Measurements from ENCODE around the gene TMEM101.
A peak's percentile ranks its signal among the peaks of the same experiment; 100 is the strongest.
"Not testable (repeated sequence)": the region's sequence is repeated elsewhere in the genome, so short reads cannot be mapped to it uniquely, and the experiment has no call there.

TMEM101 gene

DNA sequence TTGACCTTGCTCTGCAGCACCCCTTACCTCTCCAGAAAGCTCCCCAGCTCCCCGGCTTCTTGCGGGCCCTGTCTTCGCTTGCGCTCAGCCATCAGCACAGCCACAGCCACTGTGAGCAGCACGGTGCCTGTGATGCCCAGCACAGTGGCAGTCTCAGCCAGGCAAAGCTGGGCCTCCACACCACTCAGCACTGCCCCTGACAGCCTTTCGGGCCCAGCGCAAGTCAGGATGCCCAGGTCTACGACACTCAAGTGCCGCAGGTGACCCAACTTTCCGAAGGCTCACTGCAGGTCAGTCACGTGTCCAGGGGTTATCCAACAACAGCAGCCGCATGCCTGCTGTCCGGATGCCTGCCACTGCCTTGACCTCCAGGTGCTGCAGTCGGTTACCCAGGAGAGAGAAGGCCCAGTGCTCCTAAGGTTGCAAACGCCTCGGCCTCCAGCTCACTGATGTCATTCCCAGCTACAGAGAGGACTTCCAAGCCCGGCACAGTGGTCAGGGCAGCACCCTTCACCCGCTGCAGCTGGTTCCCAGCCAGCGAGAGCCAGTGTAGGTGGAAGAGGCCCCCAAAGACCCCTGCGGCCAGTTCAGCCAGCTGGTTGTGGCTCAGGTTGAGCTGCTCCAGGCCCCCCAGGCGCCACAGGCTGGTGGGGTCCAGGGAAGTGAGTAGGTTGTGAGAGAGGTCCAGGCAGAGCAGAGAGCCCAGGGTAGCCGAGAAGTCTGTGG lies 8.9 kb upstream of the TMEM101 start:
- no peak for DNase-seq

DNA sequence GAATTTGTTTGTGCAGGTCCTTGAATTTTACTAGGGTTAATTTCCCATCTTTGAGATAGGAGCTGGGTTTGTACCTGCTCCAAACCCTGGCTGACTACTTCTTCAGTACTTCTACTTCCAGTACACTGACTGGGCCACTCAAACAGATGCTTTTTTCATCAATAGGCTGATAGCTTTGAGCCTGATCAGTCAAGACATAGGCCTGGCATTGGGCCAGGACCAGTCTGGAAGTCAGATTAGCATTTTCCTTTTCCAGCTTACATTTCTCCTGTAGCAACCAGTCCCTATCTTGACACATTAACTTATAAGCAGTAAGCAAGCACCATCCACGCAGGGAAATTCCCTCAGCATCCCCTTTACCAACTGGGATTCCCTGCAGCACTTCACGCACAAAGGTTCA lies 7.5 kb upstream of the TMEM101 start:
- no peak for DNase-seq

DNA sequence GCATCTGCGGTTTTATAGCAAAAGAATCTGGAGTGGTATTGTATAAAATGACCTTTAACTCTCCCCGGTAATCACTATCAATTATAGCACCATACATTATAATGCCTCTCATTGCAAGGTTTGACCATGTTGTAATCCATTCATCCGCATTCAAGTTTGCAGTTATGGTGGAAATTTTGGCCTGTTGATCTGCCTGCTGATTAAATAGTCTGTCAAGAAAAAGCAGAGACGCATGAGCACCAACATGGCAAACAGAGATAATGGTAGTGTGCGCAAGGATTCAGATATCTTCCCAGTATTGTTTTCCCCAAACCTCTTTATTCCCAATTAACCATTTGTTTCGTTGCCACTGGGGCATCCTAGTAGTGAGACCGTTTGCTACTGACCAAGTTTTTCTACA lies 6.5 kb upstream of the TMEM101 start:
- not testable (repeated sequence) for DNase-seq

DNA sequence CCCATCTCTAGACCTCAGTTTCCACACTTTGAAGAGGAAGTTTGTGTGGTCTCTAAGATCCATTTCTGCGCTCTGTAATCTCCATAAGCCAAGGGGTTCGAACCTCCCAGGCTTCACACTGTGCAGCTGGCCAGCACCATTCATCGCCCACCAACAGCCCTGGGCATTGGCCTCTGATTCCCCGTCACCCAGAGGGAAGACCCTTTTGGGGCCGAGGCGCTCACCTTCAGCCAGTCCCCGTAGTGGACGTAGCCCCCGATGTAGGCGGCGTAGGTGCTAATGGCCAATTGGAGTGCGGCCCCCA lies 678 bp downstream of the TMEM101 start:
- no peak for DNase-seq

DNA sequence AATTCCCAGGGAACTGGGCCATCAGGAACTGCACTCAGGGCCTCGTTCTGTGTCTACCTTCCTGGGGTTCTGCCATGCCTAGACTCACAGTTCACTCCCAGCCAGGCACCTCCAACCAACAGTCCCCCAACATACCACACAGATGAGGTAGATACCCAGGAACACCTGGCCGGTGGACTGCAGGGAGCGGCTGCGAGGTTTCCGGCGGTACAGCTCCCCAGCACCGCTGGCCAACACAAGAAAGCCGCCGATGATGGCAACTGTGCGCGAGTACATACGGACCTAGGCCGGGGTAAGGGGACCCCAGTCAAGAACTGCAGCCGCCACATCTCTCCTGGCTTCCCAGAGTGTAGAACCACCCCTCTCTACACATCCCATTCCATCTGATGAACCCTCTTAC lies 1.9 kb downstream of the TMEM101 start:
- DNase-seq = no peak

DNA sequence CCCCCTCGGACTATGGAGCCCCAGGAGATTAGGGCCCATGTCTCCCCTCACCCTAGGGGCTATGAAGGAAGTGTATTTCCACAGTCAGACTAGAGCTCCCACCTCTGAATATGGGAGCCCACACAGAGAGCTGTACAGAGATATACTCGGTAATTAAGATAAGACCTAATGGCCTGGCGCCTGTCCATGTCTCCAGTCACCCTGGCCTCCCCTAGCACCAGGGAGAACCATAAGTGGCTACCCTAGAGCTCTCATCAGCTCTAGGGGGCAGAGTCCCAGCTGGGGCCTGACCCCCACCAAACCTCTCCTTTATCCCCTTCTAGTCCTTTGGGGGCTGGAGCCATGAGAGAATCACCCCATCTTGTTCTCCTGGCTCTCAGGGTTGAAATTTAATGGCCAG lies 2.4 kb downstream of the TMEM101 start:
- no peak for DNase-seq

DNA sequence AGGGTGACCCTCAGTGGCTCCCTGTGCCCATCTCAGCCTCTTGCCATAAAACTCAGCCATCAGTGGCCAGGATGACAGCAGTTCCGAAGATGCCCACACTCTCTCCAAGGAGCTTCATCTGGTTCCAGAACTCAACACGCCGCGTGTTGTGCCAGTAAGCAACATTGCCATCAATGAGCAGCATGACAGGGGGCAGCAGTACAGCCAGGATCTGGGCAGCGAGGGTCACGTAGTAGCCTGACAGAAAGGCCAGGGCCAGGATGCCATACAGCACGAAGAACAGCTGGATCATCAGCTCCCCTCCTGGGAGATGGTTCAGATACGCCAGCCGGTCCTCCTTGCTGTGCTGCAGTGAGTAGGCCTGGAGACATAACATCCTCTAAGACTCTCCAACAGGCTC lies 2.9 kb downstream of the TMEM101 start:
- DNase-seq = no peak

DNA sequence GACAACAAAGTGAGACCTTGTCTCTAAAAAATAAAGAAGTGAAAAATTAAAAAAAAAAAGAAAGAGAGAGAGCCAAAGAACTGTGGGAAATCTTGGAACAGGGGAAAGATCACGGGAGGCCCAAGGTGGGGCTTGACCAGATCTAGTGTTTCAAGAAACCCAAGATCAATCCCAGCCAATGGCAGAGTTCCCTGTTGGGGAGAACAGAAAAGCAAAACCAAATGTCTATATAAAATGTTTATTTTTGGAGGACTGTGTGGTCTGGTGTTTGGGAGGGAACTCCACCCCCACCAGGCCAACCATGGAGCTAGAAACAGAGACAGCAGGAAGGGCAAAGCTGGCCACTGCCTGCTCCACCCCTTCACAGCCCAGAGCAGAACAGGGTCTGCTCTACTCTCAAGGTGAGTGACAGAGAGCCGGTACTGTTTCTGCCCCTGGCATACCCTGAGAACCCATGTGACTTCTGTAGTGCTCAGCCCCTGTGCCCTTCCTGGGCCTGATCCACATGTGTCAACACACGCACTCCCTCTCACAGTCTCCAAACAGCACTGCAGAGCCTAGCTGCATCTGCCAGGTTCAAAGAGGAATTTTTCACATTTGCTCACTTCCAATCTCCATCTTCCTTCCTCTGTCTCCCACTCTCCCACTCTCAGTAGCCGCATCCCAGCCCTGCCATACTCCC lies 3.7 kb downstream of the TMEM101 start:
- DNase-seq = no peak

DNA sequence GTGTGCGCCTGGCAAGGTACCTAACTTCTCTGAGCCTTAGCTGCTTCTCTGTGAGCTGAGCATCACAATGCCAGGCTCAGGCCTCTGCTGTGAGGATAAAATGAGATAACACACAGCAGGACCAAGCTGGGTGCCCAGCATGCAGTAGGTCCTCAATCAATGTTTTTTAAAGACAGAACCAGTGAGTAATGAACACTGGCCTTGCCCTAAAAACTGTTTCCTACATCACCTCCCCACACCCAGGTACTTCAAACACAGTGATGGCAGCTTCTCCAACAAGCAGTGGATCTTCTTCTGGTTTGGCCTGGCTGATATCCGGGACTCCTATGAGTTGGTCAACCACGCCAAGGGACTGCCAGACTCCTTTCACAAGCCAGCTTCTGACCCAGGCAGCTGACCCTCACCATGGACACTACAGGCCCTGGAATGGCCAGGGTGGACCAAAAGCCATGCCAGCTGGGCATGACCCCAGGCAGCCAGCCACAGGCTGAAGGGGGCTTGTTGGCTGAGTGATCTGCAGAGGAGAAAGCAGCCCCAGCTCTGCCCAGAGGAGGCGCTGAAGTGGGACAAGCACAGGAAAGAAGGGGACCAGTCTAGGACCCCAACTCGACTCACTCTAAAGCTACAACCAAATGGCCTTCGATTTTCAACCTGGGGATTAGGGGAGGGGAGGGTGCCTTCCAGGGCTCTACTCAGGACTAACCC lies 6.4 kb downstream of the TMEM101 start:
- DNase-seq = no peak

DNA sequence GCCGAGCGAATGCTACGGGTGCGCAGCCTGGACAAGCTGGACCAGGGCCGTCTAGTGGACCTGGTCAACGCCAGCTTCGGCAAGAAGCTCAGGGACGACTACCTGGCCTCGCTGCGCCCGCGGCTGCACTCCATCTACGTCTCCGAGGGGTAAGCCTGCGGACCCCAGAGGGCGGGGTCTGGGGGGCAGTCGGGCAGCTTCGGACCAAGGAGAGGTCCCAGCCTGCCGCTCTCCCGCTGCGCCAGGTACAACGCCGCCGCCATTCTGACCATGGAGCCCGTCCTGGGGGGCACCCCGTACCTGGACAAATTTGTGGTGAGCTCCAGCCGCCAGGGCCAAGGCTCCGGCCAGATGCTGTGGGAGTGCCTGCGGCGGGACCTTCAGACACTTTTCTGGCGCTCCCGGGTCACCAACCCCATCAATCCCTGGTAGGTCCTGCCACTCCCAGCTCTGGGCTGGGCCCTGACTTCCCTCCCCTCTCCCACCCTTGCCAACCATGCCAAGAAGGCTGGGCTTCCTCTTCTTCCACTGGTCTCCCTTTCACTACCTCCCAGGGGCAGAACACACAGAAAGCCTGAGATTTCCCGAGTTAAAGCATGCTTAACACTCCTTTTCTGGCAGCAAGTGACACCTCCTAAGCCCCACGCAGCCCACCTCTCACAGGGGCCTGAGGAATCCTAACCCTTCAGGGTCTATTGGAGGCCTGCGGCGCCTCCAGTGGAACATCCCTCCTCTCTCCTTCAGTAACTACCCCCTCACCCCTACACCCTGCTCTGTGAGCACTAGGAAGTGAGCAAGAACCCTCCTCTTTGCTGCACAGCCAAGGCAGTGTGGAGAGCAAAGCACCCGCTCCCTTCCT lies 7.2 kb downstream of the TMEM101 start:
- no peak for DNase-seq

DNA sequence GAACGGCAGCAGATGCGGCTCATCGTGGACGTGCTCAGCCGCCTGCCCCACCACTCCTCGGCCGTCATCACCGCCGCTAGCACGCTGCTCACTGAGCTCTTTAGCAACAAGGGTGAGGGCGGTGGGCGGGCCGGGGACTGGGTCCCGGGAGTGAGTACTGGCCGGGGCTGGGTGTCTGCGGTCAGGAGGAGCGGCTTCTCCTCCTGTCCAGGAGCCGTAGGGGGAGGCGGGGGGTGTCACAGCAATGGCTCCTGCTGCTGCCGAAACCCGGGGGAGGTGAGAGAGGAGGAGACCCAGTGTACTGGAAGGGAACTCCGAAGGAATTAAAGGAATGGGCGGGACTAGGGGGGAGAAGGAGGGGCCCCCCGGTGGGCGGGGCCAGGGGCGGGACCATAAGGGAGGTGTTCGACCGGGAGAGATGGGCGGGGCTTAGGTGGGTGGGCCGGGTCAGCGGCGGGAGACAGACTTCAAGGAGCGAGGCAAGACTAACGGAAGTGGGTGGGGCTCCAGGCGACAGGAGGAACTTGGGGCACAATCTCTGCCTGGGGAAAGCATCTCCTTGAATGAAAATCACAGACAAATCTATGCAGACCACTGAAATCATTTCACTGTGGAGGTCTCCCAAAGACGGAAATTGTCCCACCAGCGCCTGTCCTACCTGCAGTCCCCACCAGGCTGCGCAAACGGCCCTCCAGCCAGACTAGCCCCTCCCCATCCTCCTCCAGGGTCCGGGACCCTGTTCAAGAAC lies 8.0 kb downstream of the TMEM101 start:
- peak; percentile 98 for DNase-seq

DNA sequence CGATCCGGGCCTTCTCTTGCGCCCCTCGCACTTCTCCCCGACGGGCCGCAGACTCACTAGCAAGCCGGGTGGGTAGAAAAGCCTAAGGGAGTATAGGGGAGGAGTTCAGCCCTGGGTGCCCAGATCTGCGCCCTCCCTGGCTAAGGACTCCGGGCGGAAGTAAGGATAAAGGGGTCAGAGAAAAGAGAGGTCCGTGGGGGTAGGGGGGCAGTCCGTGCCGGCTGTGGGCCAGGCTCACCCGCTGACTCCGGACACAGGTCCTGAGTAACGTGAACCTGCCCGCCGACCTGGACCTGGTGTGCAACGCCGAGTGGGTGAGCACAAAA lies 8.5 kb downstream of the TMEM101 start:
- no peak for DNase-seq

DNA sequence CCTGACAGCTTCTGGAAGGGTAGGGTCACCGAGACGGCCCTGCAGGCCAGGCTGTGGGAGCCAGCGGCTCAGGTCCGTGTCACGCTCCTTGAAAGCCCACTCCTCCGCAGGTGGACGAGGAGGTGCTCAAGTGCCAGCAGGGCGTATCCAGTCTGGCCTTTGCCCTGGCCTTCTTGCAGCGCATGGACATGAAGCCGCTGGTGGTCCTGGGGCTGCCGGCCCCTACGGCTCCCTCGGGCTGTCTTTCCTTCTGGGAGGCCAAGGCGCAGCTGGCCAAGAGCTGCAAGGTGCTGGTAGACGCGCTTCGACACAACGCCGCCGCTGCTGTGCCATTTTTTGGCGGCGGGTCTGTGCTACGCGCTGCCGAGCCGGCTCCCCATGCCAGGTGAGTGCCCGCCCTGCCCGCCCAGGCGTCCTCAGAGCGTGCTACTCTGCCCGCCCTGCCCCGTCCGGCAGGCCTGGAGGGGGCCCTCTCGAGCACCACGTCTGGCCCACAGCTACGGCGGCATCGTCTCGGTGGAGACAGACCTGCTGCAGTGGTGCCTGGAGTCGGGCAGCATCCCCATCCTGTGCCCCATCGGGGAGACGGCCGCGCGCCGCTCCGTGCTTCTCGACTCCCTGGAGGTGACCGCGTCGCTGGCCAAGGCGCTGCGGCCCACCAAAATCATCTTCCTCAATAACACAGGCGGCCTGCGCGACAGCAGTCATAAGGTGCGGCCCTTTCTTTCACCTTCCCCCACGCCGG lies 9.1 kb downstream of the TMEM101 start:
- DNase-seq = peak; percentile 36

DNA sequence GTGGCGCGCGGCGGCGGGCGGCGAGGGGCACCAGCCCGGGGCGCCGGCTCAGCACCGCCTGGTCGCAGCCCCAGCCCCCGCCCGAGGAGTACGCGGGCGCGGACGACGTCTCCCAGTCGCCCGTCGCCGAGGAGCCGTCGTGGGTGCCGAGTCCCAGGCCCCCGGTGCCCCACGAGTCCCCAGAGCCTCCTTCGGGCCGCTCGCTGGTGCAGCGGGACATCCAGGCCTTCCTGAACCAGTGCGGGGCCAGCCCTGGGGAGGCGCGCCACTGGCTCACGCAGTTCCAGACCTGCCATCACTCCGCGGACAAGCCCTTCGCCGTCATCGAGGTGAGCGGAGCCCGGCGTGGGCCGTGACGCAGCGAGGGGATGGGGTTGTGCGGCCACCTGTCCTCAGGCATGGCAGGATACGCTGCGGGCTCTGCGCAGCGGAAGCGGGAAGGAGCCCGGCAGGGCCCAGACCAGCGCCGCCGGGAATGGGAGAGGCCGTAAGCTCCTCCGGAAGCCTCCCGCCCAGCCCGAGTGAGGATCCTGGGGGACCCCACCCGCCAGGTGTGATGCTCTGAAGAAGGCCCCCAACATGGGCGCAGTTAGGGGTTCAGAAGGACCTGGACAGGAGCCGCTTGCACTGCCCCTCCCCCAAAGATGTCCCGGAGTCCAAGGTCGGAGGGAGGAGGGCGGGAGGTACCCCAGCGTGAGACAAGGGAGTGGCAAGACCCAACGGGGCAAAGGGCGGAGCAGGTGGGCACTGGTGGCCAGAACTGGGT lies 9.8 kb downstream of the TMEM101 start:
- DNase-seq = no peak

DNA sequence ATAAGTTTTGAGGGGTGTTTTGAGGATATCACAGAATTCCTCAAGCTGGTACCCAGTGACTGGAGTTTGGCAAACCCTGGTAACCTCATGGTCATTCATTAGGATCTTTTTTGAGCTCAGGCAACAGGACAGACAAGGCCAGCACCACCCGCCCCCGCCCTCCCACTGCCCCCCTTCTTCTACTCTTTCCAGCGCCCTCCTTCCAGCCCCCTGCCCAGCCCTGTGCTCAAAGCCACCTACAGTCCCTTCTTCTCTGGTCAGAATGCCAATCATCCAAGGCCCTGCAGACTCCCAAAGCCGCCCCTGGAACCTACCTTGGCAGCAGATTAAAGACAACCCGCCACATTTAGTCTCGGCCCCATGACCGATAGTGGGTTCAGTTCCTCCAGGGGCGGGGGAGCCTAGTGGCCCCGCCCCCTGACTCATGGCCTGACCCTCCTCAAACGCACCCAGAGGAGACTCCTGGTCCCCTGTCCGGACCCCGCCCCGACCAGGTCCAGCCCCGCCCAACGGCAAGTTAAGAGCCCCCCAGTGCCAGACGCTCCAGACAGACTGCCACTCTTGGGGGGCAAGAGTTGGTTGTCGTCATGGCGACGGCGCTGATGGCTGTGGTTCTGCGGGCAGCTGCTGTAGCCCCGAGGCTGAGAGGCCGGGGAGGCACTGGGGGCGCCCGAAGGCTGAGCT lies 10.5 kb downstream of the TMEM101 start, which contains the start of gene NAGS:
NAGS (plus strand) TSS at position 546 of the 684 bp plus-strand sequence; CDS start at position 588, 42 bp downstream.
- no peak for DNase-seq

DNA sequence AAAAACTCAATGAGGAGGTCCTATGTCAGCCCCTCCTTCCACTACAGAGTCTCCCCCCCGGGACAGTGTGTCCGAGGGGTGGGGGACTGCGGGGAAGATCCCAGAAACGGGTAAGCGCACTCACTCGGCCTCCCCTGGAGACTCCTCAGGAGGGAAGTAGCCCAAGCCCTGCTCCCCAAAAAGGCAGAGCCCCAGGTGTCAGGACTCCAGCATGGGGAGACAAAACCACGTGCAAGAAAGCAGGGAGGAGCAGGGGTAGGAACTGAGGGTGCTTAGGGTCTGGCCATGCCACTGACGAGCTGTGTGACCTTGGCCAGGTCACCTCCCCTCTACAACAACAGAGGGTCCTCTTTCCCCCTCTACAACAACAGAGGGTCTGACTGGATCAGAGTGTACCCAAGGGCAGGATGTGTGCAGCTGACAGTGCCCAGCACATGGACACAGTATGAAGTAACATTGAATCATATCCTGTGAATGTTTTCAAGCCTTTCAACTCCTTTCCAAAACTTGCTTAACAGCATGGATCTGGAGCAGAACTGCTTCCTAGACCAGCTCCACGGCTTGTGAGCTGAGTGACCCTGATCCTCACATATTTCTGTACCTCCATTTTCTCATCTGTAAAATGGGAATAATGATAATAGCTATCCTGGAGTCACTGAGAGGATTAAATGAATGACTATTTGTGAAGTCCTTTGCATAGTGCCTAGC lies 12.5 kb downstream of the TMEM101 start:
- no peak for DNase-seq

DNA sequence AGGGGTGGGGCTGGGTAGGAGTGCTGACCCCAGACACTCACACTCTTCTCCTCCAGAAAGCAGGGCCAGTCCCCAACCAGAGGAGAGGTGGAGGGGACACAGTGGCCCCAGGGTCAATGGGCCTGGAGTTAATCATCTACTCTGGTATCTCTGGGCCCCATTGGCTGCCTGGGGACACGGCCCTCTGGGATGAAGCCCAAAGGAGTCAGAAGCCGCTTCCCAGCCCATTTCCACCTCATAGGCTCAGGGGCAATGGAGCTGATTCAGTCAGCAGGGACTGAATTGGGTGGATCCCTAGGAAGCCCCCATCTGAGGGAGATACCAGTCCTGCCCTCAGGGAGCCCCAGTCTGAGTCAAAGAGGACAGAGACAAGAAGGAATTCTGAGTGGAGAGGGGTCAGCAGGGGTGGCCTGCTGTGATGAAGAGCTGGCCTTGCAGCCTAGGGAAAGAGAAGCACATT lies 13.3 kb downstream of the TMEM101 start:
- DNase-seq = no peak

DNA sequence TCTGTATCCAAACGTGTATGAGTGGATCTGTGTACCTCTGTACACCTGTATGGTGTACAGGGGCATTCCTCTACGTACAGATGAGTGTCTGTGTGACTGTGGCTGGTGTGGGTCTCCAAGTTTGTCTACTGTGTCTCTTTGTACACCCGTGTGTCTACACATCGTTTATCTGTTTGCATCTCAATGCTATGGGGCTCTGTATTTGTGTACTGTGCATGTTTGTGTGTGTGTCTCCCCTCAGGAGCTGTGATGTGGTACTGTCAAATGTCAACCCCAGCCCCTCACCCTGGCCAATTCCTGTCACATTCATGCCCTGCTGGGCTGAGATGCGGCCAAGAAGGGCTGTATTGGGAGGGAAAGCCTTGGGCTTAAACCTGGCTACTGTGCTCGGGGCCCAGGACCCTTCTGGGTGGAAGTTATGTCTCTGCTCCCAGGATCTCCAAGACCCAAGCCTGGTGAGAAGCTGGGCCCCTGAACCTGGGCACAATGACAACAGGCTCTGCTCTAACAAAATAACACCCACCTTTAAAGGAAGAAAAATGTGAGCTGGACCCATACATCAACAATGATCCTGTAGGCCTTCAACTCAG lies 13.8 kb downstream of the TMEM101 start:
- no peak for DNase-seq

DNA sequence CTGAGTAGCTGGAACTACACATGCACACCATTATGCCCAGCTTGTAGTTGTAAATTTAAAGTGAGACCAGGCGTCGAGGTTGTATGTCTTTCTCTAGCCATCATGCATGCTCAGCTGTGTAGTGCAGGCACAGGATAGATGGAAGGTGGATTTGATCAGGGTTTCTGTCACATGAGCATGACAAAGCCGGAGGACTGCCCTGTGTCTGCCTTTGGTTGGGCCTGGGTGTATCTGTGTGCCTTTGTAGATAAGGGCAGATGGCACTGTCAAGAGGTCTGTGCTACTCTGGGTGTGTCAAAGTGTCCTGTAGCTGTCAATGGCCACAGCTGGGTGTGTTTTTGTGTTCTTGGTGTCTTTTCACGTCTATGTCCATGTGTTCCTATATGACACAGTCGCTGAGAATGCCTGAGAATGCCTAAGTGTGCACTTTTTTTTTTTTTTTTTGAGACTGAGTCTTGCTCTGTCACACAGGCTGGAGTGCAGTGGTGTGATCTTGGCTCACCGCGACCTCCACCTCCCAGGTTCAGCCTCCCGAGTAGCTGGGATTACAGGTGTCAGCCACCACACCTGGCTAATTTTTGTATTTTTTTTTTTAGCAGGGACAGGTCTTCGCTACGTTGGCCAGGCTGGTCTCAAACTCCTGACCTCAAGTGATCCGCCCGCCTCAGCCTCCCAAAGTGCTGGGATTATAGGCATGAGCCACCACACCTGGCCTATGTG lies 14.5 kb downstream of the TMEM101 start:
- DNase-seq = no peak

All from activated CD4-positive, alpha-beta T cell treated with anti-CD3 and anti-CD28 coated beads, Interleukin-2, amount 50 U/mL, for 1 hour (primary cell).